Muscle layer of colon (tissue), 2 donors: ENCODE results near the gene MCUR1.
"Not testable (repeated sequence)": the region's sequence is repeated elsewhere in the genome, so short reads cannot be mapped to it uniquely, and the experiment has no call there.

ENCODE experiments used
- H3K27ac ChIP-seq: one replicate; pipeline ENCODE4 v1.7.0; 2013; ENCODE audit warnings: low read depth, mild to moderate bottlenecking, low read length, moderate library complexity
- H3K27me3 ChIP-seq, 2 donors: one replicate each; pipeline ENCODE4 v1.7.0; 2013; ENCODE audit warnings: low read length in 2 of 2, mild to moderate bottlenecking in 2 of 2; ENCODE audit not compliant: insufficient read depth in 2 of 2, control insufficient read depth in 1 of 2
- H3K36me3 ChIP-seq: one replicate; pipeline ENCODE4 v1.7.0; 2013; ENCODE audit warnings: mild to moderate bottlenecking, low read length; ENCODE audit not compliant: insufficient read depth
- H3K4me1 ChIP-seq: one replicate; pipeline ENCODE4 v1.7.0; 2013; ENCODE audit warnings: mild to moderate bottlenecking, low read length; ENCODE audit not compliant: insufficient read depth
- H3K4me3 ChIP-seq, 2 donors: one replicate each; pipeline ENCODE4 v1.7.0; 2013; ENCODE audit warnings: low read length in 2 of 2, low read depth in 1 of 2, mild to moderate bottlenecking in 1 of 2, moderate library complexity in 1 of 2
- H3K9ac ChIP-seq: one replicate; pipeline ENCODE4 v1.7.0; 2013; ENCODE audit warnings: low read length
- H3K9me3 ChIP-seq: one replicate; pipeline ENCODE4 v1.7.0; 2013; ENCODE audit warnings: mild to moderate bottlenecking, low read length
- donor health status: abdominal sarcoma.
- donor health status: Adenocarcinoma of cecum.

MCUR1 gene, protein sequence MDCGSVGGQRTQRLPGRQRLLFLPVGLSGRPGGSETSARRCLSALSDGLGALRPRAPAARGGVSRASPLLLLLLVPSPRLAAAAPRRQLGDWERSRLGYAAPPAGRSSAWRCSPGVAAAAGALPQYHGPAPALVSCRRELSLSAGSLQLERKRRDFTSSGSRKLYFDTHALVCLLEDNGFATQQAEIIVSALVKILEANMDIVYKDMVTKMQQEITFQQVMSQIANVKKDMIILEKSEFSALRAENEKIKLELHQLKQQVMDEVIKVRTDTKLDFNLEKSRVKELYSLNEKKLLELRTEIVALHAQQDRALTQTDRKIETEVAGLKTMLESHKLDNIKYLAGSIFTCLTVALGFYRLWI

GRCh38 chr6:13814176-13814937 lies at the start of gene MCUR1:
Gene MCUR1, minus strand, starts transcription at chr6:13814557. Its CDS starts 128 bp downstream, at chr6:13814429.
- peak within 1 kb of the TSS; percentile 82 for H3K27ac ChIP-seq
- H3K9ac ChIP-seq, result peak within 1 kb of the TSS; percentile 82
- no peaks in the 10 kb centered on the region for H3K36me3 ChIP-seq
- H3K4me3 ChIP-seq, result peak within 1 kb of the TSS; percentile 72 to 97
- H3K4me1 ChIP-seq, result peaks cover 32% of the 10 kb centered on the region
- no peaks in the 10 kb centered on the region for H3K9me3 ChIP-seq
- no peaks in the 10 kb centered on the region for H3K27me3 ChIP-seq

- Histone ChIP-seq H3K36me3 (no peaks in the 10 kb centered on the region), H3K9ac (no peak overlapping the region), H3K4me3 (no peak overlapping the region), H3K9me3 (no peaks in the 10 kb centered on the region), H3K27me3 (peaks cover 8 to 17% of the 10 kb centered on the region in 2 donors), H3K4me1 (no peaks in the 10 kb centered on the region), H3K27ac (no peak overlapping the region)
Measured at GRCh38 chr6:13863699-13864155, 49.4 kb upstream of the MCUR1 start.

- H3K9me3 ChIP-seq, H3K36me3 ChIP-seq, H3K9ac ChIP-seq, H3K4me1 ChIP-seq, H3K4me3 ChIP-seq, H3K27ac ChIP-seq: not testable (repeated sequence)
- H3K27me3 ChIP-seq, result peaks cover 20 to 26% of the 10 kb centered on the region in 2 donors
Measured at GRCh38 chr6:13860556-13861185, 46.3 kb upstream of the MCUR1 start.

GRCh38 chr6:13859871-13860555 lies 45.7 kb upstream of the MCUR1 start:
- no peaks in the 10 kb centered on the region for H3K4me1 ChIP-seq
- H3K9ac ChIP-seq, result no peak overlapping the region
- H3K9me3 ChIP-seq, result no peaks in the 10 kb centered on the region
- no peak overlapping the region for H3K27ac ChIP-seq
- H3K27me3 ChIP-seq, result peaks cover 20 to 26% of the 10 kb centered on the region in 2 donors
- H3K4me3 ChIP-seq, result no peak overlapping the region
- no peaks in the 10 kb centered on the region for H3K36me3 ChIP-seq

GRCh38 chr6:13854716-13855250 lies 40.4 kb upstream of the MCUR1 start:
- Histone ChIP-seq H3K4me1 (no peaks in the 10 kb centered on the region), H3K9ac (no peak overlapping the region), H3K27ac (no peak overlapping the region), H3K9me3 (no peaks in the 10 kb centered on the region), H3K27me3 (peaks cover 16 to 20% of the 10 kb centered on the region in 2 donors), H3K4me3 (no peak overlapping the region), H3K36me3 (no peaks in the 10 kb centered on the region)

- no peak overlapping the region for H3K9ac ChIP-seq
- no peaks in the 10 kb centered on the region for H3K36me3 ChIP-seq
- no peak overlapping the region for H3K27ac ChIP-seq
- no peaks in the 10 kb centered on the region for H3K9me3 ChIP-seq
- no peak overlapping the region for H3K4me3 ChIP-seq
- peaks cover 11 to 13% of the 10 kb centered on the region in 2 donors for H3K27me3 ChIP-seq
- peaks cover 1% of the 10 kb centered on the region for H3K4me1 ChIP-seq
Measured at GRCh38 chr6:13853871-13854270, 39.5 kb upstream of the MCUR1 start.

GRCh38 chr6:13851803-13852202 lies 37.4 kb upstream of the MCUR1 start:
- Histone ChIP-seq H3K36me3 (no peaks in the 10 kb centered on the region), H3K9ac (no peak overlapping the region), H3K27ac (no peak overlapping the region), H3K4me3 (no peak overlapping the region), H3K9me3 (no peaks in the 10 kb centered on the region), H3K27me3 (peaks cover 0 to 4% of the 10 kb centered on the region in 2 donors), H3K4me1 (peaks cover 5% of the 10 kb centered on the region)

DNA sequence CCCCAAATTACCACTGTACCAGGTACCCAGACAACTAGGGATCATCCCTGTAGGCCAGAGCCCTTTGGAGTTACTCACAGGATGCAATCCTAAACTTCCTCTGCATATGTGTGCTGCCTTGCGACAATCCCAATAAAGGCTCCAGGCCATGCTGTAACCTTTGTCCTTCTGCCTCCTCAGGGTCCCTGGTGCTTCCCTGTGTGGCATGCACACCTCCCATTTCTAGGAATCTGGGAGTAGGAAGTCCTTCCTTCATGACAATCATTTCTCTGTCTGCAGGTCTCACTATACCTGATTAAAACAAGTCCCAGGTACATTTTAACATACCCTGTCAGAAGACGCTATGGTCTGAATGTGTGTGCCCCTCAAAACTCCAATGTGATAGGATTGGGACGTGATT lies 37.0 kb upstream of the MCUR1 start:
- Histone ChIP-seq H3K27ac (no peak overlapping the region), H3K27me3 (peaks cover 0 to 4% of the 10 kb centered on the region in 2 donors), H3K9me3 (no peaks in the 10 kb centered on the region), H3K4me3 (no peak overlapping the region), H3K4me1 (peaks cover 5% of the 10 kb centered on the region), H3K36me3 (no peaks in the 10 kb centered on the region), H3K9ac (no peak overlapping the region)

- H3K36me3 ChIP-seq, H3K4me1 ChIP-seq, H3K4me3 ChIP-seq, H3K27ac ChIP-seq, H3K27me3 ChIP-seq, H3K9me3 ChIP-seq, H3K9ac ChIP-seq: not testable (repeated sequence)
Measured at GRCh38 chr6:13850690-13851089, 36.3 kb upstream of the MCUR1 start.

DNA sequence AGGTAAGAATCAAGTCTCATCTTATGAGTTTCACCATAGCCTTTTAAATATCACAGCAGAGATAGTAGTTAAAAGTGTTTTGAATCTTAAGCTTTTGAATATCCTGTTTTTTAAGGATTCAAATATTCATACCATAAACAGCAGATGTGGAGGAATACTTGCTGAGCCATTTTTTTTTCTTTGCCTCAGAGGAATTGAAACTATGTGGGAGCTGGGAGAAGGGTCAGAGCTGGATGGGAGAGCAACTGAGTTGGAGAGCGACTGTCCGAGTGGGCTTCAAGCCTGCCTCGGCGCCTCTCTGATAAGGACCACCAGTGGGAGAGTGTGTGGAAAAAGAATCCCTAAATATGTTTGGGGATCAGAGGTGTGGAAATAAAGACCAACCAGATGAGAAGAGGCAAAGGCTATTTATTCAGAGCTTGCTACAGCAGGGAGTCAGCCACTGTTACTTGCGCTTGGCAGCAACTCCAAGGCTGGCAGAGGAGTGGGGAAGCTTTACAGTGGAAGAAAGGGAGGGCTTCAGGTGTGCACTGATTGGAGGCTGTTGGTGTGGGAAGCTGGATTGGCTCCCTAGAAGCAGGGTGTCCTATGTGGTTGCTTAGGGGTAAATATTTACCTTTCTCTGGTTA lies 34.3 kb upstream of the MCUR1 start:
- no peak overlapping the region for H3K9ac ChIP-seq
- no peaks in the 10 kb centered on the region for H3K36me3 ChIP-seq
- H3K9me3 ChIP-seq, result no peaks in the 10 kb centered on the region
- no peak overlapping the region for H3K27ac ChIP-seq
- H3K4me1 ChIP-seq, result peaks cover 5% of the 10 kb centered on the region
- no peak overlapping the region for H3K4me3 ChIP-seq
- H3K27me3 ChIP-seq, result peaks cover 0 to 4% of the 10 kb centered on the region in 2 donors
